PC-3 (cell line): ENCODE results near the gene CNIH3. TPM values are rescaled to one million over a fixed set of nuclear protein-coding genes. Genes with fewer than 3 reads are reported as not detected.

Experiments
- ATAC-seq: fragments of 200-7000 bp; cut with Tn5 transposase; 2 replicates; pipeline ENCODE4 v1.9.1; 2020; ENCODE audit warnings: mild to moderate bottlenecking, moderate library complexity
- BruUV-seq: library from RNA; stranded (reverse); fragments of 400-500 nt; replicated peaks from 2 replicates; lab custom pipeline; 2021; lab: Mats Ljungman, UMichigan
- CTCF ChIA-PET: fragments of 300-600 bp; sonication (Branson Sonifier 250); formaldehyde crosslinking; loops from one replicate; lab custom pipeline; 2022; ENCODE audit warnings: antibody characterized with exemption; lab: Charles Lee
- POLR2A ChIA-PET: fragments of 300-600 bp; sonication (Branson Sonifier 250); formaldehyde crosslinking; loops from one replicate; lab custom pipeline; 2022; ENCODE audit warnings: antibody characterized with exemption; ENCODE audit not compliant: unreplicated experiment; lab: Charles Lee
- DNase-seq: peaks from one replicate; pipeline ENCODE4 v3.0.0-alpha.2; 2015
- H2AFZ ChIP-seq: fragments of 300-600 bp; sonication (generic); 2 replicates; pipeline ENCODE4 v1.6.0; 2016; ENCODE audit warnings: antibody characterized with exemption, low read length
- H3F3A ChIP-seq: fragments of 300-600 bp; sonication (generic); one replicate; pipeline ENCODE4 v1.6.0; 2017; ENCODE audit warnings: antibody characterized with exemption, low read length, control low read depth, mild to moderate bottlenecking; ENCODE audit not compliant: unreplicated experiment
- H3K27ac ChIP-seq: fragments of 300-600 bp; sonication (generic); 2 replicates; pipeline ENCODE4 v1.5.1; 2016; ENCODE audit warnings: mild to moderate bottlenecking, low read length
- H3K27me3 ChIP-seq: fragments of 300-600 bp; sonication (generic); 2 replicates; pipeline ENCODE4 v1.6.1; 2016; ENCODE audit warnings: low read length, mixed read lengths
- H3K36me3 ChIP-seq: fragments of 300-600 bp; sonication (generic); 2 replicates; pipeline ENCODE4 v1.6.1; 2016; ENCODE audit warnings: low read depth, mixed run types, low read length, mixed read lengths
- H3K4me1 ChIP-seq: fragments of 300-600 bp; sonication (generic); 2 replicates; pipeline ENCODE4 v1.5.1; 2016; ENCODE audit warnings: low read length; ENCODE audit not compliant: insufficient read depth
- H3K4me2 ChIP-seq: fragments of 300-600 bp; sonication (generic); 2 replicates; pipeline ENCODE4 v1.6.0; 2016; ENCODE audit warnings: low read length
- H3K4me3 ChIP-seq: fragments of 300-600 bp; sonication (generic); 2 replicates; pipeline ENCODE4 v1.5.1; 2016; ENCODE audit warnings: mild to moderate bottlenecking, low read length, mixed read lengths
- H3K79me2 ChIP-seq: fragments of 300-600 bp; sonication (generic); 2 replicates; pipeline ENCODE4 v1.6.1; 2017; ENCODE audit warnings: low read length, mixed read lengths
- H3K9ac ChIP-seq: fragments of 300-600 bp; sonication (generic); 2 replicates; pipeline ENCODE4 v1.6.0; 2016; ENCODE audit warnings: mild to moderate bottlenecking, low read length
- H3K9me2 ChIP-seq: fragments of 300-600 bp; sonication (generic); replicated peaks from 2 replicates; pipeline ENCODE4 v1.6.1; 2016; ENCODE audit warnings: mixed run types, low read length, mixed read lengths
- H3K9me3 ChIP-seq: fragments of 300-600 bp; sonication (generic); 2 replicates; pipeline ENCODE4 v1.6.1; 2016; ENCODE audit warnings: low read length, mixed read lengths
- H4K20me1 ChIP-seq: fragments of 300-600 bp; sonication (generic); 2 replicates; pipeline ENCODE4 v1.6.1; 2016; ENCODE audit warnings: low read length, mixed read lengths
- EZH2 ChIP-seq: fragments of 300-600 bp; sonication (generic); IDR thresholded peaks from one replicate; pipeline ENCODE4 v1.6.1; 2017; ENCODE audit warnings: antibody characterized with exemption, mild to moderate bottlenecking, low read length; ENCODE audit not compliant: unreplicated experiment
- EZH2phosphoT487 ChIP-seq: fragments of 300-600 bp; sonication (generic); IDR thresholded peaks from 2 replicates; pipeline ENCODE4 v1.6.1; 2018; ENCODE audit warnings: mild to moderate bottlenecking, antibody characterized with exemption, low read length, borderline replicate concordance
- intact Hi-C: fragments of 100-400 bp; cut with micrococcal nuclease; formaldehyde crosslinking; loops from 2 replicates; pipeline ENCODE4 v1.9.0; 2023
- total RNA-seq: library from RNA; depleted of rRNA; stranded (reverse); fragments of >200 nt; gene quantifications from 2 replicates; pipeline ENCODE4 v1.2.3, GENCODE V29; 2014
- TF ChIP-seq, protein P1 (sequence below): fragments of 300-600 bp; sonication (generic); conservative IDR thresholded peaks from 2 replicates; pipeline ENCODE4 v1.5.1; 2017; ENCODE audit warnings: antibody characterized with exemption, low read depth, mild to moderate bottlenecking, low read length

CNIH3 gene
- total RNA-seq, 1 experiment from 2014 or later = 7.4 TPM

DNA sequence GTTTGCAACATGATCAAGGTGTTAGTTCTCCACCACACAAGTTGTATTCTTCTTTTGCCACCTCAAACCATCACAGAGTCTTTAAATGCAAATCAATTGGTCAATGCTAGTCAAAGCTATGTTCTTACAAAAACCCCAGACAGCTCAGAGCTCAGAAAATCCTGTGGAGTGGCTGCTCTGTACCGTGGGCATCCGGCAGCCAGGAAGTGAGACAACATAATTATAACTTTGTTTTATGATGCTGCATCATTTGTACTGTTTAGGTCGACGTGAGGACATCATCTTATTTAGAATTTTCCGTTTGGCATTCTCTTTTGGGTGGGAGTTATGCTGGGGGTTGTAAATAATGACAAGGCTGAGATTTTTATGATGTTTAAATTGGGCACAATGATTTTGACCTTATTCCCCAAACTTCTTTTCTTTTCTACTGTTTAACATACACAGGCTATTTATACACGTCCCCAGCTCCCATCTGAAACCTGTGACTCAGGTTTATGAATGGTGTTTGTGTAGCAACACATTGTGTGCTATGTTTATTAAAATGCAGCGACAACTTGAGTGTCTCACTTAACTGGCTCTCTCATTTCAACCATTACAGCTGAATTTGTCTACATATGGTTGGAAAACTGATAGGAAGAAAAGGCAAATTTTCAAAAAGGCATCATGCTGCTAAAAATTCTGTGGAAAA, 124.0 kb downstream of the CNIH3 start:
- Histone ChIP-seq H3K9me3 (no peaks in the 10 kb centered on the region), H3K27ac (no peak overlapping the region), H3K9me2 (no peaks in the 10 kb centered on the region), H3K36me3 (no peaks in the 10 kb centered on the region), H4K20me1 (no peaks in the 10 kb centered on the region), H3K4me3 (no peak overlapping the region), H3K9ac (no peak overlapping the region), H3K79me2 (no peaks in the 10 kb centered on the region), H3K4me1 (no peaks in the 10 kb centered on the region), H2AFZ (no peak overlapping the region), H3K4me2 (no peak overlapping the region), H3K27me3 (no peaks in the 10 kb centered on the region), H3F3A (no peaks in the 10 kb centered on the region)
- DNase-seq (peak; percentile 20), ATAC-seq (no peak)
- BruUV-seq = no TSS peak
- CTCF ChIA-PET = no interaction called here
- POLR2A ChIA-PET = interaction anchor here (0.5 kb wide), 1 partner anchor 191 kb away, joined by 4 read pairs; no protein-coding TSS in a partner anchor
- intact Hi-C loops = loop anchor here (10.0 kb wide), 1 partner anchor 185 kb away; the partner anchor contains the start of gene DNAH14
- TF ChIP-seq EZH2 = no peak
- TF ChIP-seq, protein P1, sequence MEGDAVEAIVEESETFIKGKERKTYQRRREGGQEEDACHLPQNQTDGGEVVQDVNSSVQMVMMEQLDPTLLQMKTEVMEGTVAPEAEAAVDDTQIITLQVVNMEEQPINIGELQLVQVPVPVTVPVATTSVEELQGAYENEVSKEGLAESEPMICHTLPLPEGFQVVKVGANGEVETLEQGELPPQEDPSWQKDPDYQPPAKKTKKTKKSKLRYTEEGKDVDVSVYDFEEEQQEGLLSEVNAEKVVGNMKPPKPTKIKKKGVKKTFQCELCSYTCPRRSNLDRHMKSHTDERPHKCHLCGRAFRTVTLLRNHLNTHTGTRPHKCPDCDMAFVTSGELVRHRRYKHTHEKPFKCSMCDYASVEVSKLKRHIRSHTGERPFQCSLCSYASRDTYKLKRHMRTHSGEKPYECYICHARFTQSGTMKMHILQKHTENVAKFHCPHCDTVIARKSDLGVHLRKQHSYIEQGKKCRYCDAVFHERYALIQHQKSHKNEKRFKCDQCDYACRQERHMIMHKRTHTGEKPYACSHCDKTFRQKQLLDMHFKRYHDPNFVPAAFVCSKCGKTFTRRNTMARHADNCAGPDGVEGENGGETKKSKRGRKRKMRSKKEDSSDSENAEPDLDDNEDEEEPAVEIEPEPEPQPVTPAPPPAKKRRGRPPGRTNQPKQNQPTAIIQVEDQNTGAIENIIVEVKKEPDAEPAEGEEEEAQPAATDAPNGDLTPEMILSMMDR = no peak
- no peak for TF ChIP-seq EZH2phosphoT487

DNA sequence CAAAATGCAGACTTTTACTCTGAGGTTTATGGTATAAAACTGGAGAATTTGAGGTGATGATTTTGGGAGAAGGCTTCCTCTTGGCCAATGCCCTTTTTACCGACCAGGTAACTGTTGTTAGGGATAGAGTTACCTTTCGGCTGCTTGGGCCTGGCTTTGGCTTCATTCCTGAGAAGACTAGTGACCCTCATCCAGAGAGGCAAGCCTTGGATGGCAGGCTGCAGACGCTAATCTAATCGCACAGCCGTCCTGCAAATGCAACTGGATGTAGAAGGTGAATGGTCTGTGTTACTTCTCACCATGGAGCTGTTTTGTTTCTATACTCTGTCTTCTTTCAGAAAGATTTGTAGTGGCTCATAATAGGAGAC, 124.6 kb downstream of the CNIH3 start:
- no peaks in the 10 kb centered on the region for H3K9me2 ChIP-seq
- POLR2A ChIA-PET = no interaction called here
- no peaks in the 10 kb centered on the region for H3K27me3 ChIP-seq
- no peak overlapping the region for H3K9ac ChIP-seq
- no TSS peak for BruUV-seq
- H3K4me2 ChIP-seq = no peak overlapping the region
- H3K79me2 ChIP-seq = no peaks in the 10 kb centered on the region
- TF ChIP-seq EZH2 = no peak
- TF ChIP-seq, protein P1 = no peak
- TF ChIP-seq EZH2phosphoT487 = no peak
- H3K9me3 ChIP-seq = no peaks in the 10 kb centered on the region
- intact Hi-C loops = no loop called here
- no peaks in the 10 kb centered on the region for H3K36me3 ChIP-seq
- no peaks in the 10 kb centered on the region for H3K4me1 ChIP-seq
- DNase-seq (no peak), ATAC-seq (no peak)
- H3F3A ChIP-seq = no peaks in the 10 kb centered on the region
- H3K27ac ChIP-seq = no peak overlapping the region
- H4K20me1 ChIP-seq = no peaks in the 10 kb centered on the region
- CTCF ChIA-PET = no interaction called here
- no peak overlapping the region for H3K4me3 ChIP-seq
- no peak overlapping the region for H2AFZ ChIP-seq

DNA sequence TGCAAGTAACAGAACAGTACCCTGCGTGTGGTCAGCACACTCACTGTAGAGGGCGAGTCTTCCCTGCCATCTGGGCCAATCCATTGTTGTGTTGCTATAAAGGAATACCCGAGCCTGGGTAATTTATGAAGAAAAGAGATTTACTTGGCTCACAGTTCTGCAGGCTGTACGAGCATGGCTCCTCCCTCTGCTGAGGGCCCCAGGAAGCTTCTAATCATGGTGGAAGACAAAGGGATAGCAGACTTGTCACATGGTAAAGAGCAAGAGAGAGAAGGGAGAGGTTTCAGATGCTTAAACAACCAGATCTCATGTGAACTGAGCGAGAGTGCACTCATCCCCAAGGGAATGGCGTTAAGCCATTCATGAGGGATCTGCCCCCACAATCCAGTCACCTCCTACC, 126.2 kb downstream of the CNIH3 start:
- BruUV-seq = no TSS peak
- no peak overlapping the region for H3K27ac ChIP-seq
- 0 out of 2 replicates have a peak, but pooled peaks cover 1% of the 10 kb centered on the region for H3K4me1 ChIP-seq
- H3K4me2 ChIP-seq = no peak overlapping the region
- no peaks in the 10 kb centered on the region for H3K9me3 ChIP-seq
- no peaks in the 10 kb centered on the region for H3K27me3 ChIP-seq
- CTCF ChIA-PET = no interaction called here
- H3K36me3 ChIP-seq = no peaks in the 10 kb centered on the region
- H3K9ac ChIP-seq = no peak overlapping the region
- no peaks in the 10 kb centered on the region for H3K9me2 ChIP-seq
- H4K20me1 ChIP-seq = no peaks in the 10 kb centered on the region
- TF ChIP-seq EZH2phosphoT487 = no peak
- TF ChIP-seq EZH2 = no peak
- TF ChIP-seq, protein P1 = no peak
- no peak overlapping the region for H3K4me3 ChIP-seq
- ATAC-seq (no peak), DNase-seq (no peak)
- H2AFZ ChIP-seq = no peak overlapping the region
- no peaks in the 10 kb centered on the region for H3F3A ChIP-seq
- POLR2A ChIA-PET = no interaction called here
- no peaks in the 10 kb centered on the region for H3K79me2 ChIP-seq
- intact Hi-C loops = no loop called here
